HG03196 (cell line): ENCODE measurements around the gene CNTN4.
"Not testable (repeated sequence)": the region's sequence is repeated elsewhere in the genome, so short reads cannot be mapped to it uniquely, and the experiment has no call there.

Experiments used
- ATAC-seq: cut with Tn5 transposase; IDR thresholded peaks from one replicate; pipeline ENCODE4 v1.9.1; 2021; ENCODE audit not compliant: unreplicated experiment

Gene CNTN4

DNA sequence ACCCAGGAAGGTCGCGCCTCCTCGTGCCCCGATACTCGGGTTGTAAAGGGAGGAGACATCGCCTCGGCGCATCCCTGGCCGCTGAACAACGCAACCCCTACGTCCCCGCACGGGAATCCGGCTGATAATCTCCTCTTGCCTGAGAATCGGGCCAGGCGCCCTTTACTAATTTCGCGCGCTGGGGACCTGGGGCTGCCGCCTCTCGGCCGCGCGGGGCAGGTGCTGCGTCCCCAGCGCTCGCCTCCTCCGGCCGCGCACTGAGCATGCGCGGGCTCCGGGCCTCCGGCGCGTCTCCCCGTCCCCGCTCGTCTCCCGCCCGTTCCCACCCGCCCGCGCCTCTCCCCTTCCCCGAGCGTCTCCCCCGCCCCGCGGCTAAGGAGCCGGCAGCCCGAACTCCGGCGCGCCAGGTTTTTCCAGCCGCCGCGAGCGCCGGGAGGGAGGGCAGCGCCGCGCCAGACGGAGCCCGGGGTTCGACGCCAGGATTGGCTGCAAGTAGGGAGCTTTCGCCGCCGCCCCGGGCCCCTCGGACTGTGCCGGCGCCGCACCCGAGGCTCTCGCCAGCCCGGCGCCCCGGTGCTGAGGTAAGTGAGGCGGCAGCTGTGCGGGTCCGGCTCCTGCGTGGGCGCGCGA, at the start of gene CNTN4:
TSS of gene CNTN4 (plus strand) at position 469 of the 630 bp plus-strand sequence.
- ATAC-seq = no peak

DNA sequence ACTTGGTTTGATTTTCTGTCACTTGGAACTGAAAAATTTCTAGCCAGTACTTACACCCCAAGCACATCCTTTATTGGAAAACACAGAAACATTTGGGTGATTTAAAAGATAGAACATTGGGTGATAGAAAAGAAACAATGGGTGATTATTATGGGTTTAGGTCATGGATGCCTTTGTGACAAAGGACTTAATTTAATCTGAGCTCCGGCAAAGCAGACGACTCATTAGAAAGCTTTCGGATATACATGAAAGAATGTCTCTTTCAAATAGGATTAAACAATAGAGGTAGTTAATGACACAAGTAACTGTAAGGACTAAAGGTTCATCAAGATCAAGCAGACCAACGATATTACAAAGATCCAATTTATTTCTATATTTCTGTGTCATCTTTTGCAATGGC, 37.3 kb upstream of the CNTN4 start:
- no peak for ATAC-seq

DNA sequence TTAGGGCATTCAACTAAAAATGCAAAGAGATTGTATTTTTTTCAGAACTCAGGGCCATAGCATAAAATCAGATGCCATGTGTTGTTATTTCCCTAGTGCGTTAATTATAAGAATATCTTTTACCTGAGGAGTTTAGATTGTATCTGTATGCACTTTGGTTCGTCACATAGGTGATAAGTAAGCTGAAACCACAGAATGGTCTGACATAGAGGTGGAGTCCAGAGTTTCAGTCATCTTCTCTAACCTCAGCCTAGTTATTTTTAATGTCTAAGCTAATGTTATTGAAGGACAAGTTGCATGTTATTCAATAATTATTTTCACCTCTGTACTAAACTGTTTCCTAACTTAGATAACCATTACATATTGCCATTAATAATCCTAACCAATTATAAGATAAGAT, 27.1 kb upstream of the CNTN4 start:
- ATAC-seq = no peak

DNA sequence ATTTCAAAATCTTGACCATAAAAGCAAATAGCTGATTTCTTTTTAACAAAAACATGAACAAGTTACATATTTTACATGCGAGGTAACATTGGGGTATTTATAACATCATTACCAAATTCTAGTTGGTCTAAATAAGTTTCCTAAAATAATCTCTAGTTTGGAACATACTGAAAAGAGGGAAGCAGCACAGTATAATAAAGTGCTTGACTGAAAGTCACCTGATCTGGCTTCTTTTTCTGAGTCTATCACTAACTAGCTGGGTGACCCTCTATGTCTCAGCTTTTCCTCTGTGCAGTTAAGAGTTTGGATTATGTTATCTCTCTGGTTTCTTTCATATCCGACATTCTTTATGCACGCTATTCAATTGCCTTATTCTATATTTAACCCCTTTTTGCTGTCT, 19.8 kb upstream of the CNTN4 start:
- no peak for ATAC-seq

DNA sequence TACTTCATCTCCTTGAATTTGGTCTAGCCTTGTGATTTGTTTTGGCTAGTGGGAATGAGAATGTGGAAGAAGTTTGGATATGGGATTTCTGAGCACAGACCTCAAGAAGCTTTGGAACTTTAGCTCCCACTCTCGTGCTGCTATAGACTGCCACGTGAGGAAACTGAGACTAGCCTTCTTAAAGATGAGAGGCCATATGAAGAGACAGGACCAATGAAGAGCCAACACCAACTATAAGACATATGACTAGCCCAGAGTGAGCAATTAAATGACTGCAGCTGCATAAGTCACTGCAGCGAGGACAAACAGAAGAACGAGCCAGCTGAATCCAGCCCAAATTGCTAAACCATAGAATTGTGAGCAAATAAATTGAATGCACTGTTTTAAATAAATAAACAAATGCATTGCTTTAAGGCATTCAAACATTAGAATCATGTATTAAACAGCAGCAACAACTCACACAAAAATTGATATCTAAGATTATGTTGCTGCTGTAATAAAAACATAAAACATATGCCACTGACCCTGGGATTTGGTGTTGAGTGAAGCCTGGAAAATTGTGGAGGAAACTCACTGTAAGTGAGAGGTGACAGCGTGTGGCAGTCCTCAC, 15.7 kb upstream of the CNTN4 start:
- no peak for ATAC-seq

DNA sequence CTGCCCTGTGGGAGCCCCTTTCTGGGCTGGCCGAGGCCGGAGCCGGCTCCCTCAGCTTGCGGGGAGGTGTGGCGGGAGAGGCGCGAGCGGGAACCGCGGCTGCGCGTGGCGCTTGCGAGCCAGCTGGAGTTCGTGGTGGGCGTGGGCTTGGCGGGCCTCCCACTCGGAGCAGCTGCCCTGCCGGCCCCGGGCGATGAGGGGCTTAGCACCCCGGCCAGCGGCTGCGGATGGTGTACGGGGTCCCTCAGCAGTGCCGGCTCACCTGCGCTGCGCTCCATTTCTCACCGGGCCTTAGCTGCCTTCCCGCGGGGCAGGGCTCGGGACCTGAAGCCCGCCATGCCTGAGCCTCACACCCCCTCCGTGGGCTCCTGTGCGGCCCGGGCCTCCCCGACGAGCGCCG, 15.1 kb upstream of the CNTN4 start:
- not testable (repeated sequence) for ATAC-seq

DNA sequence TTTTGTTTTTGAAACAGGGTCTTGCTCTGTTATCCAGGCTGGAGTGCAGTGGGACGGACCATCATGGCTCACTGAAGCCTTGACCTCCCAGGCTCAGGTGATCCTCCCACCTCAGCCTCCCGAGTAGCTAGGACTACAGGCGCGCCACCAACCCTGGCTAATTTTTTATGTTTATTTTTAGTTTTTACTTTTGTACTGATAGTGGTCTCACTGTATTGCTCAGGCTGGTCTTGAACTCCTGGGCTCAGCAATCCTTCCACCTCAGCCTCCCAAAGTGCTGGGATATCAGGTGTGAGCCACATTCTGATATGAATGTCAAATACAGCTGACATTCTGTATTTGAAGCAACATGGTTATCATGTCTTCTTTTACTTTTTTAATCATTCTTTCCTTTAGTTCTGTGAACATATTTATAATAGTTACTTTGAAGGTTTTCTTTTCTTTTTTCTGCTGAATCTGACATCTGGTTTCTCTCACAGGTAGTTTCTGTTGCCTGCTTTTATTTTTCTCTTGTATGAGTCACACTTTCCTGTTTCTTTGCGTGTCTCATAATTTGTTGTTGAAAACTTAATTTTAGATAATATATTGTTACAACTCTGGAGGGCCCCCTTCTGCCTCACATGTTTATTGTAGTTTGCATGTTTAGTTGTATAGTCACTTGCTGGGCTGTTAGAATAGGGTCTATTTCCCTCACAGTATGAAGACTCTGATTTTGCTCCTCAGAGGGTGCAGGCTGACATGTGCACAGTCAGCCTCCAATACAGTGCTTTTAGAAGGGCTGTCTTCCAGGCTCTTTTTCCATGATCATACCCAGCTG, 8.4 kb upstream of the CNTN4 start:
- ATAC-seq = no peak

DNA sequence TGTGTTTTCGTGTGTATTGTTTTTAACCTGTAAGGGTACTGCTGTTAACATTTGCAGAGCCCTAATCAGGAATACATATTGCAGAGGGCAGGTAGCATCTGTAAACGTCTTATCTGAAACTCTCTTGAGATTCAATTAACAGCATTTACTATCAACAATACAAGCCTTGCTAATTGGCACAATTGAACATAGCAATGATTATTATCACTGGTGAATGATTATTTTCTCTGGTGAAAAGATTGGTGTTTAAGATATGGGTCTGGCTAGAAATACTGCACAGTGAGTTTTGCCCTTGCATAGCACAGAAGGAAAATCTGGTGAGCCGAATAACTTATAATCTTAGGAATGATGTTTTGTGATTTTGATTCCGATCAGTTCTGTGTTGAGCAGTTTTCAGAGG, 5.9 kb upstream of the CNTN4 start:
- ATAC-seq = no peak

DNA sequence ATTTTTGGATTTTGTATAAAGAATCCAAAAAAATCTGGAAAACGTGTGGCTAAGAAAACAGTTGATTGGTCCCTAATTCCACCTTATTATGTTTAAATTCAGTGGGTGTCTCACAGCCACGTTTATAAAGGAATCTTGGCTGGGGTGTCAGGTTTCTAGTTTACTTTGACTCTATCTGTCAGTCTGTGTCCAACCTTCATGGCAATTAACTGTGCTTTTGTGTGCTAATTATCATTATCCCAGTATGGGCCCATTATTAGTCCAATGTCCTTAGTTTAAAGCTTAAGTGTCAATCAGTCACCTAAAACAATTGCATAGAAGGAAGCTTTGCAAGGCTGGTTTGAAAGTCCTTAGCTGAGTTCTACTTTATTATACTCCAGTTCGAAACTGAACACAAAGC, 3.7 kb upstream of the CNTN4 start:
- ATAC-seq = no peak

DNA sequence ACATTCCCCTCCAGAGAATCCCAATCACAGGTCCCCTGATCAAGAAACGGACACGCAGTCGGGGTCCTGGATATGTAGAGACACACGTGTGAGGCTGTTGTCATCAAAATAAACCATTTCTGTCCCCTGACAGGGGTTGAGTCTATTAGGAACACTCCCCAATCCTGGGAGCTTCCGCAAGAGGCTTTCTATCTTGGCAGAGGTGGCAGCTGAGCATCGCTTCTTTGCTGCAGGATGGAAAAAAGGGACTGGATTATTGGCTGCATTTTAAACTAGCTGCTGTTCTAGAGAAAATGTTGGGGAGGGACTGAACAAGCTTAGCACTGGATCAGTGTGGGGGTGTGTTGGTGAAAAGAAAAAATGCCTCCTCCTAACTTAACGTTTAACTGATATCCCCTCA, 2.5 kb upstream of the CNTN4 start:
- no peak for ATAC-seq

DNA sequence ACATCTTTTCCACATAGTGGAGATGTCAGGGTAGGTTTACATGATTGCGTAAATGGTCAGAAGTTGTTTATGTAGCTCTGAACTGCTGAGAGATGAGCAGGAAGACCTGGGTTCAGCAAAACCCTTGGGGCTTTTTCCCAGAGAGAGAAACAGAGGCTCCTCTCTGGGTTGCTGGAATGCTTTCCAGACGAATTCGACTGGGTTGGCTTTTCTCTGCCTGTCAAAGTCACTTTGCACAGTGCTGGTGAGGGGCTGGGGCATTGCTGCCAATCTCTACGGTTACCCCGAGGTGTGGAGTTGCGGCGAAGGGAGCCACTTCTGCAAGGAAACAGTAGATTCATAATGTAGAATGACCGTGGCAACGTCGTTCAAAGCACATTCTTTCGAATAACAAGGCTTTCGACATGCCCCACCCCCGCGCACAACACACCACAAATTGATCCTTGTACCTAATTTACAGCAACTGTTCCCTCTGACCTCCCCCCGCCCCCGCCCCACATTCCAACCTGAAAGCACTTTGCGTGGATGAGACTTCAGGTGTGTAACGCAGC, 950 bp upstream of the CNTN4 start:
- ATAC-seq = no peak

DNA sequence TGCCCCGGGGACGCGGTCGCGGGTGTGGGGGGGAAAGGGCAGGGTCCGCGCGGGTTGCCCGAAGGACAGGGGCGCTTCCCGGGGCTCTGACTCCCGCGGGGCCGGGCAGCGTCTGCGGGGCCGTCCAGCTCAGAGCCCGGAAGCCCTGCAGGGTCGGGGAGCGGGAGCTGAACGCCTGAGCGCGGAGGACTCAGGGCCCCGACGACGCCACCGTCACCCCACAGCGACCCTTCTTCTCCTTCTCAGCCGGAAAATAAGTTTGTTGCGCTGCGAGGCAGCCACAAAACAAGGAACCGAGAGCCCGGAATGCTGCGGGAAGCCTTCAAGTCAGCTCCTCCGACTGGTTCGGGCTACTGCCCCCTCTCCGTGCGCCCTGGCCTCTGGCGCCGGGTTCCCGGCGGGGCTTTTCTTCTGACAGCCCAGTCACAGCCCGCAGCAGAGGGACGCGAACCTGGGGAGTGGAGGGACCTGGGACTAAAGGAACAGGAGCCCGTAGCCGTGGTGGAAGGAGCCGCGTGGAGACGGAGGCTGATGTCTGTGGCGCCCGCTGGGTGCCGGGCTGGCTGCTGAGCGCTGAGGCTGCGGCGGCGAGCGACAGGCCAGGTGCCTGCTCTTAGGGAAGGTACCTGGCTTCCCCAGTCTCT, 484 bp downstream of the CNTN4 start:
- no peak for ATAC-seq

DNA sequence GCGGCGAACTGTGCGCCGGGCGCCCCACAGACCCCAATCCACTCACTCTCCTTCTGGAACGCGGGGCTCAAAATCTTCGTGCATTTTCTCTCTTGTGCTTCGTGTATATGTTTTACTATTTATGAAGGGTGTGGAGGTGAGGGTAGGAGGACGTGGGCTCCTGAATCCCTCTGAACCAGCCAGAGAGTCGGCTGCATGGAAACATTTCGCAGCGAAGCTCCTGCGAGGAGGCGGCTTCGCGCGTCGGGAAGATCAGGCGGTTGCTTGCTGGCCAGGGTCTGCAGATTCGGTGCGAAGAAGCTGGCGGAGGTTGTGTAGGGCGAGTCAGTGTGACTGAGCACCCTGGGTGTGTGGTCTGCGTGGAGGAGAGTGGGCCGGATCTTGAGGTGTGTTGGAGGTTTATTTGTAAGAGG, 1.1 kb downstream of the CNTN4 start:
- ATAC-seq = no peak

DNA sequence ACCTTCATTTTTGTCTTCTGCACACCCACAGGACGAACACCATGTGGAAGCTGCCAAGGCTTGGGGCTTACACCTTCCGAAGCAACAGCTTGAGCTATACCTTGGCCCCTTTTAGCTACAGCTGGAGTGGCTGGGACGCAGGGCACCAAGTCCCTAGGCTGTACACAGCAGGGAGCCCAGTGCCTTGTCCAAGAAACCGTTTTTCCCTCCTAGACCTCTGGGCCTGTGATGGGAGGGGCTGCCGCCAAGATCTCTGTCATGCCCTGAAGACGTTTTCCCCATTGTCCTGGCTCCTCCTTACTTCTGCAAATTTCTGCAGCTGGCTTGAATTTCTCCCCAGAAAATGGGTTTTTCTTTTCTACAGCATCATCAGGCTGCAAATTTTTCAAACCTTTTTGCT, 7.8 kb downstream of the CNTN4 start:
- no peak for ATAC-seq

DNA sequence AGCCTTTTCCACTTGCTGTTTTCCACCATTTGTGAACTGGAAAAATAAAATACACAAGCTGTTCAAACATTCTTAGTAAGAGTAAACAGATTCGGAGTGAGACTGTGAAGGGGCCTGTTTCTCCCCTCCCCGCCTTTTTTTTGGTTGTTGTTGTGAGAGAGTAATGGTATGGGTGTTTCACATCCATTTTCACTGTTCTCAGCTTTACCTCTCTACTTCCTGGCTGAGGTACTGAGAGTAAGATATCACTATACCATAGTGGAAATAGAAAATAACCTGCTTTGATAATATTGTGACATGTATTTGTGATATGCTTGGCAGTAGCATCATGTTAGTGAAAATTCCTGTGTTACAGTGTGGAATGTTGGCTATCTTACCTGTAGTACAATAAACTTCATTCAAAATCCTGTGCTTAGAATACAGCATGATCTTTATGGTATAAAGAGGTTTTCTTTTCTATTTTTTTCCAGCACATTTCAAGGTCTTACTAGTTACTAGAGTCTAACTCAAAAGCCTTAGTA, 12.0 kb downstream of the CNTN4 start:
- ATAC-seq = no peak

DNA sequence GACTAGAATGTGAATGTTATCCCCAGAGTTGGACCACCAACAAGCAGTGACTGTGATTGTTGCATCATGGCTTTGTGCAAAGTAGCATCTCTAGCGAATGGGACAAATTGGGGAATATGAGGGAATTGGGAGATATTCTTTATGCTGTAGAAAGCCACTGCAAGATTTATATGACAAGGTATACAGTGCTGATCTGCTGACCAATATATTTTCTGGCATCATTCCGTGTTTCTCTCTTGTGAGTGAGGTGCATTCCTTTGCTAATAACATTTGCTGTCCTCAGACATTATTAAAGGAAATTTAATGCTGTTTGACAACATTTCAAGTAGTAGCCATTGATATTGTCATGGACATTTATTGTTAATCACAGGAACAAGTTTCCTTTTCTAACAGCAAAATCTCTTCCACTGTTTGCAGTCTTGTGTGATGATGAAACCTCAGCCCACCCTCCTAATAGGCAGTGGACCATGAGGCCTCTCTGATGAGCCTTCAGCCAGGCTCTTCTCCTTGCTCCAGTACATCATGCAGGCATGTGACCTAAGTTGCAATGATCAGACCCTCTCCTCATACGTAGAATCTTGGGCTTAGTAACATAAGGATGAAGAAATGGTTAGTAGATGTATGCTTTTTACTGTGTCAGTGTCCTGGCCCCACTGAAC, 16.1 kb downstream of the CNTN4 start:
- no peak for ATAC-seq

DNA sequence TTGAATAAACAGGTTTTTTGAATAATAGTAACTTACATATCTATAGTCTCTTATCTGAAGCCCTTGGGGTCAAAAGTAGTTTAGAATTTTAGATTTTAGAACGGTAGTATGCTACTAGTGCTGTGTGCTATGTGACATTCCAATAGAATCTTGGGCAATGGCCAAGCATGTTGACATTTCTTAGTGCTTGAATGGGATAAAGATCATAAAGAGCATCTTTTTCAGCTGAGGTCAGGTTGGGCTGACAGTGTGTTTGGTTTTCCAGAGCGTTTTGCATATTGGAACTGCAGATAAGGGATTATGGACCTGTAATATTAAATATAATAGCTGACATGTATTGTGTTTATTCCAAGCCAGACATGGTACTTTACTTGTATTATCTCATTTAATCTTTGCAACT, 32.1 kb downstream of the CNTN4 start:
- ATAC-seq = no peak

DNA sequence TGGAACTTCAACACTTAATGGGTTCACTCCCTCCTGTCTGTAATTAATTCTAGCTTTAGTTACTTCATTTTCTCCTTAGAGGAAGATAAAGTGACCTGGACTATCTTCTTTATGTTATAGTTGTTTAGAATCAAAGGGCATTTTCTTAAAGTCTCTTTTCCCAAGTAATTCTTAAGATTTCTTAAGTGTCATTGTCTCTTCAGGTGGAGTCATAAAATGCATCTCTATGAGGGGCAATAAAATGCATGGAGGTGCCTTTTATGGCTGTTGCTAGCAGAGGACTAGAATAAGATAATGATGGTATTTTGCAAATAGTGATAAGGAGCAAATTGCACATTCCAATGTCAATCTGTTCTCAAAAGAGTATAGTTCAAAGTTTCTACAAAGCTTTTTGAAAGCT, 34.5 kb downstream of the CNTN4 start:
- no peak for ATAC-seq

DNA sequence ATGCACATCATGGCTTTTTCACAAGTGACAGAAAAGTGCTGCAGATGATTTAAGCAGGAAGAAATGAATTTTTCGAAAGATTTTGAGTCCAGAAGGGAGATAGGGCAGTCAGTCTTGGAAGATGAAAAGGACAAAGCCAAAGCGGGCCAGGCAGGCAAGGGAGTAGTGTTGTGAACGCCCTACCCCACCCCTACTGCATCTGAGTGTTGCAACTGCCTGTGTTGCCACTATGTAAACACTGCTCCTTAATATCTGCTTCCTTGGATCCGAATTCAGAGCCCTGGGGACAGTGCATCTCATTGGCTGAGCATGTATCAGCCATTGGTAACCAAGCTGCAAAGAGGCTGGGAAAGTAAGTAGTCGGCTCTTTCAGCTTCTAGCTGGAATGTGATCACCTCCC, 39.0 kb downstream of the CNTN4 start:
- ATAC-seq = no peak

DNA sequence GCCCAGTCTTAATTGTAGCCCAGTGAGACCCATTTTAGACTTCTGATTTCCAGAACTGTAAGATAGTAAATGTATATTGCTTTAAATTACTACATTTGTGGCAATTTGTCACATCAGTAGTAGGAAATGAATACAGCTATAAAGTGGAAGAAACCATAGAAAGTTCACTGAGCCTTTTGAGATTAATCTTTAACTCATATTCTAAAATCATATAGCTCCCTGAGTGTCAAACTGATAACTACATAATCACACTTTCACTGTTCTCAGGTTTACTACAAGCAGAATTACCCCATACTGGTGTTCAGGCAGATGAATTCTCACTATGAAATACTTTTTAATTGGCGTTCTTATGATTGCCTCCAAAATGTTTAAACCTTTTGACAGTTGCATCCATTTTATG, 42.8 kb downstream of the CNTN4 start:
- no peak for ATAC-seq
